Activated effector memory CD4-positive, alpha-beta T cell treated with Interleukin-2 at 50 U/mL for 16 hours (primary cell): ENCODE measurements around the gene GOLIM4.
"Not testable (repeated sequence)": the region's sequence is repeated elsewhere in the genome, so short reads cannot be mapped to it uniquely, and the experiment has no call there.

Experiments used
- DNase-seq: peaks from one replicate; pipeline ENCODE4 v3.0.0-alpha.2; 2020

Gene GOLIM4

GRCh38 chr3:168044049-168044448 is 51.7 kb downstream of the GOLIM4 start:
- no peak for DNase-seq

DNA sequence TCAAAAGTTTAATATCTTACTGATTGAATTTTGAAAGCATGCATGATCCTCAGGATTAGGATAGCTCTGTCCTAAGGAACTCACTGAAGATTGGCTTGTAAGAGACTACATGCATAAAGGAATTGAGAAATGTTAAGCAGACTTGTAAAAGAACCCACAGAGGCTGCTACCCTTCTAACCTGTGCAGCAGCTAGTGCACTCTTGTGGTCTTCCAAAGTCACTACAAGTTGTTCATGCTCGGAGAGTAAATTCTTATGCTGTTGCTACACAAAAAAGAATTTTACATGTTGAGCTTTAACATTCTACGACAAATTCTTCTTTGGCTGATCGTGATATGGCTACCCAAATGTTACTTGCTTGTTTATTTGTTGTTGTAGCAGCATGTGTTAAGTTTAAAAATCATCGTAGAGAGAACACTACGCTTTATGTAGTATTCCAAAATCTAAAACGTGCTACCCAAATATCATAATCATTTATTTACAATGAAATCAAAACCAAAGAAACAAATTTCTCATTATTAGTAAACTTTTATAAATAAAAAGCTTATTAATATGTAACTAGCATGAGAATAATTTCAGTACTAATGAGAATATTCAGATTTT is 55.0 kb downstream of the GOLIM4 start:
- no peak for DNase-seq

DNA sequence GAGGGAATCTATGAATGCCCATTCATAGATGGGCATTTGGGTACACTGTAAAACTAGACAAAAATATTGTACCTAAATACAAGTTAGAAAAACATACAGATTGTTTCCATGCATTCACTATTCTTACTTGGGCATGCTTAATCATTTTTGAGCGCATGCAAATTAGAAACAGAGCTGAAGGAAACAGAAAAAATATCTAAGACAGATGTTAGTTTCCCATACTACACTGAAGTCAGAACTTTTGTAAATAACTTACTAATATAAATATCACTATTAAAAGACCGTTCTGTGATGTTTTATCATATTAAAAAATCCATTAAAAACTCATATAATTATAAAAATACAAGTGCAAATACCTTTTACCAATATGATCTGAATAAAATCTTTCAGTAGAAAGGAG is 58.7 kb downstream of the GOLIM4 start:
- DNase-seq: no peak

- no peak for DNase-seq
These were observed 59.1 kb downstream of the GOLIM4 start for GRCh38 chr3:168036619-168037018.

DNA sequence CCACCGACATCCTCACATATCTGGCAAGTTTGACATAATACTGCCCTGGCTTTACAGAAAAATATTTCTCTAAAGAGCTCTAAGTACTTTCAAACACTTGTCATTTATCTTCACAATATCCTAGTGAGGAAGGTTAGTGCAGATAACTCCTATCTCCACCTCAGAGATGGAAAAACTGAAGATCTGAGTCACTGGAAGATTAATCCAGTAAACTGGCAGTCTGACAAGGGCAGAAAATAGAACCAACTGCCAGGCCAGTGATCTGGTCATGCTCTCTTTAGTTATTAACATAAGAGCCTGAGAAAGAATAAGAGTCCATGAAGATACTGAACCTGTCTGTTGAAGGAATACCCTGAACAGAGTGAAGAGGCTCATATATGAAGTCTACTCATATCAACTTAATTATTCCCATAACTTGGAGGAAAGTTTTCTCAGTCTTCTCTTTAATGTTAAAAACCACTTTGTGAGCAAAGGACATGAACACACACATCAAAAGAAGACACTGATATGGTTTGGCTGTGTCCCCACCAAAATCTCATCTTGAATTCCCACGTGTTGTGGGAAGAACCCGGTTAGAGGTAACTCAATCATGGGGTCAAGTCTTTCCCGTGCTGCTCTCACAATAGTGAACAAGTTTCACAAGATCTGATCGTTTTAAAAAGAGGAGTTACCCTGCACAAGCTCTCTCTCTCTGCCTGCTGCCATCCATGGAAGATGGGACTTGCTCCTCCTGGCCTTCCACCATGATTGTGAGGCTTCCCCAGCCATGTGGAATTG is 61.4 kb downstream of the GOLIM4 start:
- no peak for DNase-seq

DNA sequence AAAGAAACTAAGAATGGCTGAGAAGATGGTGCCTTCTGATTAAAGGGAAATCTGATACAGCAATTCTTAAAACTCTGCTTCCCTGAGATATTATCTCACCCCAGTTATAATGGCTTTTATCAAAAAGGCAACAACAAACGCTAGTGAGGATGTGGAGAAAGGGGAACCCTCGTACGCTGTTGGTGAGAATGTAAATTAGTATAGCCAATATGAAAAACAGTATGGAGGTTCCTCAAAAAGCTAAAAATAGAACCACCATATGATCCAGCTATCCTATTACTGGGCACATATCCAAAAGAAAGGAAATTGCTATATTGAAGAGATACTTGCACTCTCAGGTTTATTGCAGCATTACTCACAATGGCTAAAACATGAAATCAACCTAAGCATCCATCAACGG is 65.1 kb downstream of the GOLIM4 start:
- no peak for DNase-seq

GRCh38 chr3:168029705-168030104 is 66.0 kb downstream of the GOLIM4 start:
- DNase-seq: no peak

- DNase-seq: no peak
These were observed 67.6 kb downstream of the GOLIM4 start for GRCh38 chr3:168028086-168028485.

DNA sequence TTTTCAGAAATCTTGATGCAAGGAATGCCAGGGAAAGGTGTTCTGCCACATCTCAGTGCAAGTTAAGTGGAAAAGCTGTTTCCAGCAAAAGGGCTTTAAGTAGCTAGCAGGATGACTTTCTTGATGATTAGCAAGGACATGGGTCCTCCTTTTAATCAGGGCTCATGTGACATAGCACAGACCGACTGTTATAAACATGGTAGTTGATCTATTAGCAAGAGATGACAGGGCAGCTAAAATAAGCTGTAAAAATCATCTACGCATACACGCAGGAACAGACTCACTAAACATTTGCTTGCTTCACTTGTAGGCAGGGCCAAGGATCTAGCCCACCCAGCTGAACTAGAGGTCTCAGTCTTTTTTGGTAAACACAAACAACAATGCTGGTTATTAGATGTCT is 69.0 kb downstream of the GOLIM4 start:
- no peak for DNase-seq

DNA sequence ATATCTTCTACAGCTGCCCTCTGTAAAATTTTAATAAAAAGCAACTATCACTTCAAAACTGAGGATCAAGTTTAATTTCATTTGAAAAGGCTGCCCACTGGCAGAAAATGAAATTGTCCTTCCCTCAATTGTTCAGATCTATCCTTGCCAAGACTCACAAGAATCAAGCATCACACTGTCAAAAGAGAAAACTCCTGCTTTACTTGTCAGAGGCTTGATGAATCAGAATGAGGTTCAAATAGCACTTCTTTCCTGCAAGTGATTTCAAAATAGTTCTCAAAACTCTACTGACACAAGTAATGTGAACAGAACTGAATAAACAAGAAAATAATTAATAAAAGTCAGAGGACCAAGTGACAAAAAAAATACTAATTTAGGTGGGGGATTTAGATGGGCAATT is 70.6 kb downstream of the GOLIM4 start:
- no peak for DNase-seq

DNA sequence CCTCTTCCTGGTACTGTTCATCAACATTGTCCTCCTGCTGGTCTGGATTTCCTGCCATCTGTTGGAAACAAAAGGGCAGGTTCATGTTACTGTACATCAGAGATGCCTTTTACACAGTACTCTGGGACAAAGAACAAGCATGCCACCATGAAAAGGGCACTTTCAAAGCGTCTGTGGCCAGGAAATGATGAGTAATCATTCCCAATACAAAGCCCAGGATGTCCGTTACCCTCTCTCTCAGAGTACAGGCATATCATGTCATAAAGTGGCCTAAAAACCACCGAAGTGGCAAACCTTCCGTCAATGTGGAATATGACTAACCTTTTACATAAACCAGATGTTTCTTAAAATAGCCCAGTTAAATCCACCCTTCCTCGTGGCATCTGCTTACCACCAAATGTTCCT is 71.2 kb downstream of the GOLIM4 start:
- no peak for DNase-seq

DNA sequence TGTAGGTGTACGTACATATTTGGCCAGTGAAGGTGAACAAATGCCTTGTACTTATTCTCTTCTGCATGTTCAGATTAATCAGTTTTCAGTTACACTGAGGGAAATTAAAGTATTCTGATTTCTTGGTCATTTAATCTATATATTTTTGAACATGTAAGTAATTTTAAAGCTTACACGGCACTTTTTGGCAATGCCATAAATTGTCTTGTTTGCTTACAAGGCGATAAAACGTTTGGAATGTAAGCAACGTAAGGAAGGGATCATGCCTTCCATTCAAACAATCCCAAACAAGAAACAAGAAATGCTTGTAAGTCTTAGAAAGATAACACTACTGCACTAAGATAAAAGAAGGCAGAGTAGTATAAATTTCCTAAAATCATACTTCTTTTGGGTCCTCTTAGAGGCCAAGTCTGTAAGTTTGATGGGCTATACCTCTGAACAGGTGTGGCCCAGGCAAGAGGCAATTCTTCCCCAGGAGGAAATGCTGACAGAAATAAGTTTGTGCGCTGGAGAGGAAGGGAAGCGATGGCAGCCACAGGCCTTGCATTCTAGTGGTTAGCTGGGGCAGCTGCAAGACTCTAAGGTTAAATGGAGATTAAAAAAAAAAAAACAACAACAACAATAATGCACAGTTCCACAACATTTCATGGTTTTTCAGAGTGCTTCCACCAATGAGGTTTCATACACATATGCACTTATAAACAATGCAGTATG is 73.8 kb downstream of the GOLIM4 start:
- no peak for DNase-seq

- not testable (repeated sequence) for DNase-seq
These were observed 84.4 kb downstream of the GOLIM4 start for GRCh38 chr3:168011280-168011679.

DNA sequence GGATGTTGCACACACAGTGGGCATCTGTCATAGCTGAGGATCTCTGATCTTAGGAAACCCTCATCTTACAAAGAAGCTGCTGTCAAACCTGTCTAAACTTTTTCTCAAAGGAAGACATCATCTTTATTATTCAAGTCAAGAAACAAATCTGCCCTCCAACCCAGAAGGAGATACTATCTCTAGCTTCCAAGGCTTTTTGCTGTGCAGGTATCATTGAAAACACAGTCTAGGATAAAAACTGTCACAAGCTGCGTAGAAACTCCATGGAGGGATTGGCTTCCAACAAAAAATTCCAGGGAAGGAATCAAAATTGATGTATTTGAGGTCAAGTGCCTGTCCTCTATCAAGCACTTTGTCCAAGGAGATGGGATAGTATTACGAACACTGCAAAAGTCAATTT is 89.1 kb downstream of the GOLIM4 start:
- DNase-seq: no peak

DNA sequence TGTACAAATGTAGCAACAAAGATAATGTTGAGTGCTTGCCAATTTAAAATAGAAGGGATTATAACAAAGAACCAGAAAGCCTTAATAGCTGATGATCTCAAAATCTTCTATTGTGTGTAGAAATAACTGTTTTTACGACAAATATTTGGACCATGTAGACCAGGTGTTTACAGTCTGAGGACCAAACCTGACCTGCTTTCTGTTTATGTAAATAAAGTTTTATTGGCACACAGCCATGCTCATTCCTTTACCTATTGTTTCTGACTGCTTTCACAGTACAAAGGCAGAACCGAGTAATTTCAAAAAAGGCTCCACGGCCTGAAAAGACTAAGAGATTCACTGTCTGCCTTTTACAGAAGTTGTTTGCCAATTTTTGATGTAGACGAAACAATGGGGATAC is 91.8 kb downstream of the GOLIM4 start:
- no peak for DNase-seq

DNA sequence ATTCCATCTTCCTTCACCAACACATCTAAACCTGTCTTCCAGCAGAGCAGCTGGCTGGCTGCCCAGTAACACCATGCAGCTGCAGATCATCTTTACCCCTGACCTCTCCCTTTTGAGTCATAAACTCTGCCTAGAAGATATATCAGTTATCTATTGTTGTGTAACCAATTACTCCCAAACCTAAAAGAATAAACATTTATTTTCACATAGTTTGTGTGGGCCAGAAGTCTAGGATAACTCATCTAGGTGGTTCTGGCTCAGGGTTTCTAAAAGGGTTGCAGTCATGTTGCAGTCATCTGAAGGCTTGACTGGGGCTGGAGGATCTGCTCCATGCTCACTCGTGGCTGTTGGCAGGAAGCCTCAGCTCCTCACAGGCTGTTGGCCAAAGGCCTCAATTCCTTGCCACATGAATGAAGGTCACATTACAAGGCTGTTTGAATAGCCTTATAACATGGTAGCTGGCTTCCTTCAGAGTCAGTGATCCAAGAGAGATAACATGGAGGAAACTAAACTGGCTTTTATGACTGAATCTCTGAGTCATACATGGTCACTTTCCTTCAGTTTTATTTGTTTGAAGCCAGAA is 92.8 kb downstream of the GOLIM4 start:
- DNase-seq: no peak

GRCh38 chr3:168001244-168001643 is 94.5 kb downstream of the GOLIM4 start:
- DNase-seq: no peak

DNA sequence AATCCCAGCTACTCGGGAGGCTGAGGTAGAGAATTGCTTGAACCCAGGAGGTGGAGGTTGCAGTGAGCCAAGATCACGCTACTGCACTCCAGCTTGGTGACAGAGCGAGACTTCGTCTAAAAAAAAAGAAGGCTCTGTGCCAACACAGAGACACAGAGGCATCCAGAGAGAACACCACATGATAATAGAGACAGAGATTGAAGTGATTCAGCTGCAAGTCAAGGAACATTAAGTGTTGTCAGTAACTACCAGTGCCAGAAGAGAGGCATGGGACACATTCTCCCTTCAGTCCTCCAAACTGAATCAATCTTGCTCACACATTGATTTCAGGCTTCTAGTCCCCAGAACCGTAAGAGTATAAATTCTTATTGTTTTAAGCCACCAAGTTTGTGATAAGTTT is 97.5 kb downstream of the GOLIM4 start:
- no peak for DNase-seq

DNA sequence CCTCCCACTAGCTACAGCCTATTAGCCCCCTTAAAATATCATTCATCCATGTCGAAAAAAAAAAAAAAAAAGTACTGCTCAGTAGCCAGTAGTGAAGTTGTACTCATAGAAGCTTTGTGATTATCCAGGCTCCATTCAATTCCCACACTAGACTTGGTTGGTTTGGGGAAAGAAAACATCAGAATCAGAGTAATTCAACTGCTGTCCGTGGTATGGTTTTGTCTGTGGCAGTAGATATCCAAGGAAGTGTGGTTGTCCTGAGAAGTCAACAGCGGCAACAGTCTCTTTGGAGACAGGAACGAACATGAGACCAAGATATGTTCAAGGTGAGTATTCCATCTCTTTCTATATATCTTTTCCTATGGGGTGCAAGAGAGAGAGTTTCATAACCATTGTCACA is 99.2 kb downstream of the GOLIM4 start:
- DNase-seq: no peak

DNA sequence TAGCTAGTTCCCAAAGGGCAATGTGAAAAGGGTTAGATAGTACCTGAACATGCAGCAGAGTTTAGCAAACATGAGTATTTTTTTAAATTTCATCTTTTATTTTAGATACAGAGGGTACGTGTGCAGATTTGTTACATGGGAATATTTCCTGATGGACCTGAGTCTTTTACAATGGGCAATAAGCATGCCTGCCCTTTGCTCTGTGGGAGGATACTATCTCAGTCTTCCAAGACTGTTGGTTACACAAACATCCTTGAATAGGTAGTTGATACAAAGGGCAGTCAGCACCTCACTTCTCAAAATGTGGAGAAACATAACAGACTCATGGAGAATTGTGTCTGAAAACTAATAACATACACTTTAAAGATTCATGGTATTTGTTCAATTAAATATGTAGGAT is 103.3 kb downstream of the GOLIM4 start:
- DNase-seq: no peak

- no peak for DNase-seq
These were observed 104.5 kb downstream of the GOLIM4 start for GRCh38 chr3:167991213-167991612.

DNA sequence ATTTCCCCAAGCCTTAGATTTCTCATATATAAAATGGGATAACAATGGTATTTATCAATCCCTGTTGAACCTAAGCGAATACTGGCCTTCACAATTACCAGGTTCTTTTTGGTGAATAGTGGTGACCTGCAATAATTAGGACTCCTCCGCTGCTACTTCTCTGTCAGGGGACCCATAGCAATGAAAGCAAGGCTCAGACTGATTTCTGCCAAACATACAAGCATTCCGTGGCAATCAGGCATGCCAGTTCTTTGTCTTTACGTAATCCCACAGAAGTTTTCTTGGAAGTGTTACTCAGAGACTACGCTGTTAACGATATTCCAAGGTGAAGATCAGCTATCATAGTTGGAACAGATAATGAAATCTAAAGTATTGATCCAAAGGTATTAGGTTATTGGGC is 105.7 kb downstream of the GOLIM4 start:
- DNase-seq: no peak

GRCh38 chr3:167989066-167989465 is 106.7 kb downstream of the GOLIM4 start:
- DNase-seq: no peak

DNA sequence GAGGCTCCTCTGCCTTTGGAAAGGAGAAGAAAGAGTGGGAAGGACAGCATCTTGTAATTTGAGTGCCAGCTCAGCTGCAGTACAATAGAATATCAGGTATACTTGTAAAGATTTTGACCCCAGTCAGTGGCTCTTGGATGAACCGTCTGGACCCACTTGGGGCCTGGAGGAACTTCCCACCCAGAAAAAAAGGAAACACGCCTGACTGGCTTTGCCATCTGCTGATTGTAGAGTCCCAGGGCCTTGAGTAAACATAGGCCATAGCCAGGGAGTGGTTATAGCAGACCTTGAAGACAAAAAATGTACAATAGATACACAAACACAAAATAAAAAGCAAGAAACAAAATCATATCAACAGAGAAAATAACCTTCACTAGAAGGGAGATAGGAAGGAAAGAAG is 112.1 kb downstream of the GOLIM4 start:
- no peak for DNase-seq
